ENCODE data around the gene FRMD4A.

FRMD4A gene

GRCh38 chr10:14186245-14186644 lies 144.5 kb downstream of the FRMD4A start:
- DNase-seq (ENCODE audit: insufficient read length, low spot score) (no peak), FAIRE-seq (no peak)
- no peak for TF ChIP-seq PAX5 (IDR thresholded peaks at IDR 0.05; ENCODE audit: insufficient read depth, low read length, severe bottlenecking)
- no peak for TF ChIP-seq POLR2AphosphoS5 (IDR thresholded peaks at IDR 0.05; ENCODE audit: low read depth, low read length)
- no peak for TF ChIP-seq TAF1 (IDR thresholded peaks at IDR 0.05; ENCODE audit: low read depth, low read length)
- no peak for TF ChIP-seq SPI1 (IDR thresholded peaks at IDR 0.05; ENCODE audit: low read depth, low read length)
- TF ChIP-seq POU2F2 (IDR thresholded peaks at IDR 0.05; ENCODE audit: low read depth, low read length), result no peak
- TF ChIP-seq POLR2A (IDR thresholded peaks at IDR 0.05; ENCODE audit: low read depth, low read length), result no peak

- FAIRE-seq (peak; percentile 83), DNase-seq (ENCODE audit: insufficient read length, low spot score) (peak; percentile 35)
- TF ChIP-seq POLR2A (IDR thresholded peaks at IDR 0.05; ENCODE audit: low read depth, low read length) (peak; percentile 100), POU2F2 (IDR thresholded peaks at IDR 0.05; ENCODE audit: low read depth, low read length) (peak; percentile 100), SPI1 (IDR thresholded peaks at IDR 0.05; ENCODE audit: low read depth, low read length) (0 out of 2 replicates have a peak, but pooled peaks have one; percentile 1), TAF1 (IDR thresholded peaks at IDR 0.05; ENCODE audit: low read depth, low read length) (peak; percentile 70), PAX5 (IDR thresholded peaks at IDR 0.05; ENCODE audit: insufficient read depth, low read length, severe bottlenecking) (peak; percentile 22), POLR2AphosphoS5 (IDR thresholded peaks at IDR 0.05; ENCODE audit: low read depth, low read length) (peak; percentile 100)
Measured at GRCh38 chr10:14185316-14186045, 145.2 kb downstream of the FRMD4A start.

- FAIRE-seq (no peak), DNase-seq (ENCODE audit: insufficient read length, low spot score) (peak; percentile 29)
- TF ChIP-seq POLR2A (IDR thresholded peaks at IDR 0.05; ENCODE audit: low read depth, low read length), result no peak
- no peak for TF ChIP-seq POLR2AphosphoS5 (IDR thresholded peaks at IDR 0.05; ENCODE audit: low read depth, low read length)
- no peak for TF ChIP-seq TAF1 (IDR thresholded peaks at IDR 0.05; ENCODE audit: low read depth, low read length)
- TF ChIP-seq SPI1 (IDR thresholded peaks at IDR 0.05; ENCODE audit: low read depth, low read length), result no peak
- peak; percentile 89; the same call in 1 of the 2 replicates for TF ChIP-seq POU2F2 (IDR thresholded peaks at IDR 0.05; ENCODE audit: low read depth, low read length)
Measured at GRCh38 chr10:14184841-14185315, 145.8 kb downstream of the FRMD4A start.

- TF ChIP-seq TAF1 (IDR thresholded peaks at IDR 0.05; ENCODE audit: low read depth, low read length), result no peak
- no peak for TF ChIP-seq PAX5 (IDR thresholded peaks at IDR 0.05; ENCODE audit: insufficient read depth, low read length, severe bottlenecking)
- TF ChIP-seq POU2F2 (IDR thresholded peaks at IDR 0.05; ENCODE audit: low read depth, low read length), result no peak
- DNase-seq (ENCODE audit: insufficient read length, low spot score), result no peak
- no peak for FAIRE-seq
Measured at GRCh38 chr10:14182781-14183180, 147.9 kb downstream of the FRMD4A start.

GRCh38 chr10:14181567-14181936 lies 149.2 kb downstream of the FRMD4A start:
- no peak for FAIRE-seq
- TF ChIP-seq POLR2A (IDR thresholded peaks at IDR 0.05; ENCODE audit: low read depth, low read length) (no peak), TAF1 (IDR thresholded peaks at IDR 0.05; ENCODE audit: low read depth, low read length) (no peak), PAX5 (IDR thresholded peaks at IDR 0.05; ENCODE audit: insufficient read depth, low read length, severe bottlenecking) (no peak), POLR2AphosphoS5 (IDR thresholded peaks at IDR 0.05; ENCODE audit: low read depth, low read length) (no peak), POU2F2 (IDR thresholded peaks at IDR 0.05; ENCODE audit: low read depth, low read length) (no peak), SPI1 (IDR thresholded peaks at IDR 0.05; ENCODE audit: low read depth, low read length) (no peak)
- DNase-seq (ENCODE audit: insufficient read length, low spot score), result no peak

GRCh38 chr10:14180911-14181566 lies 149.7 kb downstream of the FRMD4A start:
- DNase-seq (ENCODE audit: insufficient read length, low spot score) (no peak), FAIRE-seq (no peak)
- no peak for TF ChIP-seq POU2F2 (IDR thresholded peaks at IDR 0.05; ENCODE audit: low read depth, low read length)
- no peak for TF ChIP-seq TAF1 (IDR thresholded peaks at IDR 0.05; ENCODE audit: low read depth, low read length)
- no peak for TF ChIP-seq POLR2AphosphoS5 (IDR thresholded peaks at IDR 0.05; ENCODE audit: low read depth, low read length)
- TF ChIP-seq POLR2A (IDR thresholded peaks at IDR 0.05; ENCODE audit: low read depth, low read length), result no peak
- TF ChIP-seq SPI1 (IDR thresholded peaks at IDR 0.05; ENCODE audit: low read depth, low read length), result no peak
- TF ChIP-seq PAX5 (IDR thresholded peaks at IDR 0.05; ENCODE audit: insufficient read depth, low read length, severe bottlenecking), result no peak

- TF ChIP-seq POLR2AphosphoS5 (IDR thresholded peaks at IDR 0.05; ENCODE audit: low read depth, low read length) (no peak), SPI1 (IDR thresholded peaks at IDR 0.05; ENCODE audit: low read depth, low read length) (no peak), PAX5 (IDR thresholded peaks at IDR 0.05; ENCODE audit: insufficient read depth, low read length, severe bottlenecking) (no peak), POLR2A (IDR thresholded peaks at IDR 0.05; ENCODE audit: low read depth, low read length) (no peak), TAF1 (IDR thresholded peaks at IDR 0.05; ENCODE audit: low read depth, low read length) (no peak), POU2F2 (IDR thresholded peaks at IDR 0.05; ENCODE audit: low read depth, low read length) (no peak)
- FAIRE-seq, result no peak
- no peak for DNase-seq (ENCODE audit: insufficient read length, low spot score)
Measured at GRCh38 chr10:14179251-14179650, 151.5 kb downstream of the FRMD4A start.

- DNase-seq (ENCODE audit: insufficient read length, low spot score) (no peak), FAIRE-seq (no peak)
- no peak for TF ChIP-seq POU2F2 (IDR thresholded peaks at IDR 0.05; ENCODE audit: low read depth, low read length)
- no peak for TF ChIP-seq POLR2AphosphoS5 (IDR thresholded peaks at IDR 0.05; ENCODE audit: low read depth, low read length)
- no peak for TF ChIP-seq PAX5 (IDR thresholded peaks at IDR 0.05; ENCODE audit: insufficient read depth, low read length, severe bottlenecking)
- no peak for TF ChIP-seq TAF1 (IDR thresholded peaks at IDR 0.05; ENCODE audit: low read depth, low read length)
Measured at GRCh38 chr10:14173706-14174594, 156.8 kb downstream of the FRMD4A start.

GRCh38 chr10:14173391-14173705 lies 157.4 kb downstream of the FRMD4A start:
- DNase-seq (ENCODE audit: insufficient read length, low spot score), result no peak
- no peak for FAIRE-seq
- TF ChIP-seq SPI1 (IDR thresholded peaks at IDR 0.05; ENCODE audit: low read depth, low read length) (no peak), POLR2AphosphoS5 (IDR thresholded peaks at IDR 0.05; ENCODE audit: low read depth, low read length) (no peak), POU2F2 (IDR thresholded peaks at IDR 0.05; ENCODE audit: low read depth, low read length) (no peak), POLR2A (IDR thresholded peaks at IDR 0.05; ENCODE audit: low read depth, low read length) (no peak), PAX5 (IDR thresholded peaks at IDR 0.05; ENCODE audit: insufficient read depth, low read length, severe bottlenecking) (no peak), TAF1 (IDR thresholded peaks at IDR 0.05; ENCODE audit: low read depth, low read length) (no peak)
